Stimulated activated naive CD4-positive, alpha-beta T cell treated with Interleukin-2 at 50 U/mL for 16 hours (primary cell): ENCODE measurements around the gene TLX1.

Experiments
- DNase-seq: peaks from one replicate; lab custom pipeline; 2025; lab: John Stamatoyannopoulos, UW

Gene TLX1

DNA sequence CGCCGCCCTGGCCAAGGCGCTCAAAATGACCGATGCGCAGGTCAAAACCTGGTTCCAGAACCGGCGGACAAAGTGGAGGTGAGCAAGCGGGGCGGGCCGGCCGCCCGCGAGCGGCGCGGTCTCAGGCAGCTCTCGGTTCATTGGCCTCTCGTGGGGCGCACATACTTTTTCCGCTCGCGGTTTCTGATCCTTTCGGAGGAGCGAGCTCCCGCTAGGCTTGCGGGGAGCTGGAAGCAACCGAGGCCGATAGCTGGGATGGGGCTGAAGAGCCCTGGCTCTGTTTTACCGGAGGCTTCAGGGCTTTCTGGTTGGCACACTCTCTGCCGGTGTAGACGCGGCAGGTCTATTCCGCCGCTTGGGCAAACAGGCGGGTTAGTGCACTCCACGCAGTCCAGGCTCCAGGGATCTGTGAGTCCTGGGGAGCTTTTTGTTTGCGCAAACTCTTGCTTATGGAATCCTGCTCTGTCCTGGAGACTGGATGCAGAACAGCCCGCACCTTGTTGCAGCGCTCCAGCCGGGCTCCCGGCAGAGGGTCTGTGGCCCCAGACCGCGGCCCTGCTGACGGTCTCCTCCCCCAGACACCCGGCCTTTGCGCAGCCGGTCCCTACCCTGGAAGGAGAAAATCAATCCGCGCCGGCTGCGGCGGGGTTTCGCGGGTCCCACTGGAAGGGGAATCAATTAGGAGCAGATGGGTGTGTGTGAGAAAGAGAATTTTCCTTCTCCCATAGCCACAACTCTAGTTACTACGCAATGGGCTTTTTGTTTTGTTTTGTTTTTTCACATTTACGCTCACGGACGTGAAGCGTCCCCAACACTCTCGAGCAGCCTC is 3.4 kb downstream of the TLX1 start:
- DNase-seq = no peak

DNA sequence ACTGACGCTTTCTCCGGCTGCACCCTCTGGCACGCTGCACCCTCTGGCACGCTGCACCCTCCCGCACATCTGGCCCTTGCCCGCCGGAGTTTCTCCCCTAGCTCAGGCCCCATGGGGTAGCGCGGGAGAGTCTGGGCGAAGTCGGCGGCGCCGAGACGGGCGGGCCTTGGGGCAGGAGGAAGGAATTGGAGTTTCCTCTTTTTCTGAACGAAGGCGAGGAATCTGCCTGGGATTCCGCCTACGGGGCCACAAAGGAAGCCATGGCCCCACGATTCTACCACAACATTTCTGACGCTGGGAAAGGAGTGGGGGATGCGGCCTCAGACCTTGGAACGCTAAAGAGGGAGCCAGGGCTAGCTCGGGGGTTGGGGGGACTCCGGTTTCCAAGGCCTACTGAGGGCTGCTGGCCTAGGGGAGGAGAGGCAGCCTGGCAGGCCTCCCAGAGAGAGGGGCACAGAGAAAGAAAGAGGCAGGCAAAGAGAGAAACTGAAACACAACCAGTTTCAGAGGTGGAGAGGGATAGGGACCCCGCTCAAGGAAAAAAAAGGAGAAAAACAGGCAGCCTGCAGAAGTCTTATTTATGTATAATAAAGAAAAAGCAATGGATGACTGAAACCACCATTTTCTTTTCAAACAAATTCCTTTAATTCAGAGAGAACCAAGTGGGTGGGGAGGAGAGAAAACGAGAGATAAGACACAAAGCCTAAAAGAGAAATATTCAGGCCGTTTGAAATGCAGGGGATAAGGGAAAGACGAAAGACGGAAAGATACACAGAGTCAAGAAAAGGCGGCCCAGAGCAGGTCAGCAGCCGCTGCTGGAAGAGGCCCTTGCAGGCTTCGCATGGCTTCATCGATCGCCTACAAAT is 4.3 kb downstream of the TLX1 start:
- DNase-seq = no peak

DNA sequence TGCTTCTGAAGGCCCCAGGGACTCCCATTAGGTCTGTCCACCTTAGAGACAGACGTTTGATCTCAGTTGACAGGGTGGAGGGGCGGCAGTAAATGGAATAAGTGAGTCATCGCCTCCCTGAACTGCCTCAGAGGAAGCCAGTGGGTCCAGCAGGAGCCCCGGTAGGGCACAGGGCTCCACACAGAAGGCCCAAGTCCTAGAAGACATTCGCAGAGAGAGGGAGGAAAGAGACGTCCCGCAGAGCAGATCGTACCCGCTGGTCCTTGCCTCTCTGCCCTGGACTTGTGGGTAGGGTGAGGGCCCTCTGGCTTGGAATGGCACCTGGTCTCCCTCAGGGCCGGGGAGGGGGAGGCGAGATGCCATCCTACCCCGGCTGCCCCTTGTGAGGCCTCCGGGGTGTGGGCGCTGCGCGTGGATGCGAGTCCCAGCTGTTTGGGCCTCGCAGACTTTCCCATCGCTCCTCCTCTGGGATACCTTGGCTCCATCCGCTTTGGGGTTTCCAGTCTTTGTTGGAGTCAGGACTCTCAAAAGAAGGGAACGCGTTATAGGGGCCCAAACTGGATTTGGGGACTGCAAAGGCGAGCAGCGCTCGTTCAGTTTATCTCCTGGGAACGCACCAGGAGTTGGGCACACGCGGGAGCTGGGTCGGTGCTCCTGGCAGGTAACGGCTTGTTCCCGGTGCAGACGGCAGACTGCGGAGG is 5.1 kb downstream of the TLX1 start:
- DNase-seq = no peak

DNA sequence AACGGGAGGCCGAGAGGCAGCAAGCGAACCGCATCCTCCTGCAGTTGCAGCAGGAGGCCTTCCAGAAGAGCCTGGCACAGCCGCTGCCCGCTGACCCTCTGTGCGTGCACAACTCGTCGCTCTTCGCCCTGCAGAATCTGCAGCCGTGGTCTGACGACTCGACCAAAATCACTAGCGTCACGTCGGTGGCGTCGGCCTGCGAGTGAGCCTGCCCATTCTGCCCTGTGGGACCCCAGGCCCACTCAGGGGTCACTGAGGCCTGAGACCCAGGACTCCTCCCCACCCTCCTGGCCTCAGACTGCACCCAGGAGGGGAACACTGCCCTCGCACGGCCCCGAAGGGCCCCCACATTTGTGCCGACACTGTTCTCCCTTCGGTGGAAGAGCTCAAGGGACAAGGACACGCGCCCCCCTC is 5.6 kb downstream of the TLX1 start:
- DNase-seq = no peak

DNA sequence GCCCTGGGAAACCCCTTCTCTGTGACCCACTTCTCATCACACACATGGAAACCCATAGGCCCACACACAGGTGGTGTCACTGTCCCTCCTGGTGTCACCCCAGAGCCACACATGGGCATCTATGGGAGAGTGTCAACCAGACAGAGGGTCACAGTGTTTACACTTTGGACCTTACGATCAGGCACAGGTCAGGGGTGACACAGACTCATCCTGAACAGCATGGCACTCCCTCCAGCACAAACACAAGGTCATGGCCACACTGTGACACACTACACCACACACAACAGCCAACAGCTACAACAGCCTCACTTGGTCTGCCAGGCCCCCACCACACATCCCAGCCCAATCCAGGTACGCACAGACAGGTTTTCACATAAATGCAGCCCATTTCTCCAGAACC is 6.2 kb downstream of the TLX1 start:
- no peak for DNase-seq

DNA sequence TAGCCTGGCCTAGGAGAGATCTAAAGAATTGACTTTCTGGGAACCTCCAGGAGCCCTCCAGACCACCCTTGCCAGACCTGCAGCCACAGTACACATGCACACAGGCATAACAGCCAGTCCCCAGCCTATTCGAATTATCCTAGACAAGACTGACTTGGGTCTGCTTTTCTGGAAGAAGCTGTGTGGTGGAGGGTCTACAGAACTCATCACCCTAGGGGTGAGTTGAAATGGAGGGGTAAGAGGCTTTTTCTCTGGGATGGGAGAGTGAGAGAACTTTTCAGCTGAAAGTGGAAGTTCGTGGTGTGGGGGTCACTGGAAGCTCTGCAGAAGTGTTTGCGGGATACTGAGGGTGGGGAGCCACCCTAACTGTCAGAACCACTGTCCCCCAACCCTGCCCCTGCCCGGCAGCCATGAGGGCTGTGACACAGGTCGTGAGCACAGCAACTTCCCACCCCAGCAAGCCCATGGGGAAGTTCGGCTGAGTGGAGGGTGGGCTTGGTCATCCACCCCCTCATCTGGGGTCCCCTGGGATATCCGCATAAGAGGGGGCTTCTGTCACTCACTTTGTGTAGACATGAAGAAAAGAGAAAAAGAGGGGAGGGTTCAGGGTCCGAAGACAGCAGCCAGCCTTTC is 7.8 kb downstream of the TLX1 start:
- DNase-seq = no peak

DNA sequence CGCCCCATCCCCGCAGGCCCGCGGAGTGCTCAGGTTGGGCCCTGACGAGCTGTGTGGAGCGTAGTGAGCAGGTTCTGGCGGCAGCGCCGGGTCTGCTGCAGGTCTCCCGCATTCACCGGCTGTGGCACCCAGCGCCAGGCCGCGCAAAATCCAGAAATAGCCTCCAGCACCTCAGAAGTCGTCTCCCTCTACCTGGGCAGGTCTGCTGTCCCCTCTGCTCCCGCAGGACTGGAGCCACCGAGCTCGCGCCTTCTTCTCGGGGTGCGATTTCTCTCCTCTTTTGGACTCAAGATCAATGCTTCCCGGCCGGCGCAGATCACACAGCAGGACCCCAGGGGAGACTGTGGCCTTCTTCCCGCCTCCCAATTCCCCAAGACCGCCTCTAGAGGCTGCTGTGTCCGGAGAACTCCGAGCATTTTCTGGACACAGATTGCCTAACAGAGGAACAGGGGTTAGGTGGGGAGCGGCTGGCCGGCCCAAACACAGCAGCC is 8.4 kb downstream of the TLX1 start:
- no peak for DNase-seq

DNA sequence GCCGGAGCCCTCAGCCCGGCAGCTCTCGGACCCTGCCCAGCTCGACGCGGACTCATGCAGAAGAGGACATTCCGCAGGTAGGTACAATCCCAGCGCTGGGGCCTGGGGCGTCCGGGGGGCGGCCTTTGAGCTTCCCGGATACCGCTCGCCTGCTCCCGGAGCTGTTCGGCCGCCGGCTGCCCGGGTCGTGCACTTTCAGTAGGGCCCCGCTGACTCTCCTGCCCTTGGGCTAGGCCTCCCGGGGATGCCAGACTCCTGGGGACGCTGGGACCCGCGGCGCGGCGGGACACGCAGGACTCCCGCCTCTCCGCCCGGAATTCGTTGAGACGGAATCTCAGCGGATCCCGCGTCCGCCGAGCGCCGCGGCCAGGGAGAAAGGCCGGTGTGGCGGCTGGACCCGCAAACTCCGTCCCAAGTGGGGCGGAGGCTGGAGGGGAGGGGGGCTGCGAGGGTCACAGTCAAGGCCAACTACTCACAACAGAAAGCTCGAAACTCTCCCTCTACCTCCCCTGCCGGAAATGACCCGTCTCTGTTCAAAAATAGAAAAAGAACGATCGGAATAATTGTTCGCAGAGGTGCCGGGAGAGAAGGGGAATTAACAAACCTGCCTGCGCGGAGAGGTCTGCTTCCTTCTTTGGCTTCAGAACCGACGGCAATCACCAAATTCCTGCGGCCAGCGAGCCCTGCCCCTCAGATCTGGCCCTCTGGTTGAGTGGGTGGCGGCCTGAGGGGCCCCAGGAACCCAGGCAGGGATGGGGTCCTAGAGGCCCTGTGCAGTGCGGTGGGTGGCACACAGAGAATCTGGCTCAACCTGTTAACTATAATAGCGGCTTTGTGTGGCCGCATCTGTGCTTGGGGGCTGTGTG is 9.2 kb downstream of the TLX1 start:
- no peak for DNase-seq

DNA sequence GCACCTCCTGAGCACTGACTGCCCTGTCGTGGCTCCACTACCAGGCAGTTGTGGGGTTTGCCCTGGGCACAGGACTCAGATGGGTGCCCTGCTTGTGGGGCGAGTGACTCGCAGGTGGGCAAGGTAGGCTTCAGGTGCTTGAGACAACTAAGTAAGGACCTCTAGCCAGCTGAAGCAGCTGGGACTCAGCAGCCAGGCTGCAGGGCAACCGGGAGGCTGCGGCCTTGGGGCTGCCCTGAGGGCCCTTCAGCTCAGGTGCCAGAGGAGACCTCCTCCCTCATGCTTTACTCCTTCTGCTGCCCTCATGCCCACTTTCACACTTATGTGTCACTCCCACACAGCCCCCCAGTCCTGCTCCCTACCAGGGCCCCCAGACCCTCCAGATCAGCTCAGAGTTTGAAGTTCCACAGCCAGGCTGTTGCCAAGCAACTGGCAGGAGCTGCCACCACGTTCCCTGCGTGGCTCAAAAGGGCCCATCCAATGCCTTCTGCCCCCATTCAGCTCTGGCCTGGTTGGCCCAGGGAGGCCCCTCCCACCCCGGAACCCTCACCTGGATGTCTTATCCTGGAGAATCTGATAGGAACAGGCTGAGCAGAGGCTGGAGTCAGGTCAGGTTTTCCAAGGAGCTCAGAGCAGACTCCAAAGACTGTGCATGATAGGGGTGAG is 10.0 kb downstream of the TLX1 start:
- DNase-seq = no peak

DNA sequence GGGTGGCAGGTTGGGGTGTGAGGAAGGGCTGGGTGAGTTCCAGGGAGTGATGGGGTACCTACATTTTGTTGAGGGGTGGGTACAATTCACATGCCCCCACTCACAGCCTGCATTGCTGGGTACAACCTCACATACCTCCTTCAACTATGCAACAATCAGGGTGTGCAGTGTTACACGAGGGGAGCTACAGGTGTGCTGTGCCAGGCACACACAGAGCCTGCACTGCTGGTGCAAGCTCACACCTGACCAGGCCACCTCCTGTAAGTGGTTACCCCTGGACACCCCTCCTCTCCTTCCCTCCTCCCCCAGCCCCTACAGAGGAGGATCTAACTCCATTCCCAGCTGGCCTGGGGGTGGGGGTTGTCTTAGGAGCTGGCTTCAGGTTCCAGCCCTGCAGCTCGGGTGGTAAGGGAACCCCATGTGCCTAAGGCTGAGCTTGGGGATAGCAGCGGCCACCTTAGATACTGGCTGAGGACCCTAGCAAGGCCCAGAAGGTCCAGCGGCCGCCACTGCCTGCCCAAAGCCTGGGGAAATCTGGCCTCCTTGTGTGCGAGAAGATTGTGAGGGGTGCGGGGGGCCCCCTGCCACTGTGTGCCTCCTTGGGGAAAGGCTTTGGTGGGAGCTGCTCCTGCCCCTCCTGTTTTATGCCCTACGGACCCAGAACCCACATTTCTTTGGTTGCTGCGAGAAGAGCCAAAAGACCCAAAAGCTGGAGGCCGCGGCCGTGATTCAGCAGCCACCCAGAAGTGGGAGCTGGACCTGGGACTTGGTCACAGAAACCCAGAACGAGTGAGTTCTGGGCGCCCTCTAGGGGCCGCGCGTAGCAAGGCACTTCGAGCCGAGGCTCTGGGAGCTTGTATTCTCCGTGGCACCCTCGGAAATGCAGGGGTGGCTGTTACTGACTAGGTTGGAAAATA is 10.8 kb downstream of the TLX1 start:
- peak; percentile 67 for DNase-seq

DNA sequence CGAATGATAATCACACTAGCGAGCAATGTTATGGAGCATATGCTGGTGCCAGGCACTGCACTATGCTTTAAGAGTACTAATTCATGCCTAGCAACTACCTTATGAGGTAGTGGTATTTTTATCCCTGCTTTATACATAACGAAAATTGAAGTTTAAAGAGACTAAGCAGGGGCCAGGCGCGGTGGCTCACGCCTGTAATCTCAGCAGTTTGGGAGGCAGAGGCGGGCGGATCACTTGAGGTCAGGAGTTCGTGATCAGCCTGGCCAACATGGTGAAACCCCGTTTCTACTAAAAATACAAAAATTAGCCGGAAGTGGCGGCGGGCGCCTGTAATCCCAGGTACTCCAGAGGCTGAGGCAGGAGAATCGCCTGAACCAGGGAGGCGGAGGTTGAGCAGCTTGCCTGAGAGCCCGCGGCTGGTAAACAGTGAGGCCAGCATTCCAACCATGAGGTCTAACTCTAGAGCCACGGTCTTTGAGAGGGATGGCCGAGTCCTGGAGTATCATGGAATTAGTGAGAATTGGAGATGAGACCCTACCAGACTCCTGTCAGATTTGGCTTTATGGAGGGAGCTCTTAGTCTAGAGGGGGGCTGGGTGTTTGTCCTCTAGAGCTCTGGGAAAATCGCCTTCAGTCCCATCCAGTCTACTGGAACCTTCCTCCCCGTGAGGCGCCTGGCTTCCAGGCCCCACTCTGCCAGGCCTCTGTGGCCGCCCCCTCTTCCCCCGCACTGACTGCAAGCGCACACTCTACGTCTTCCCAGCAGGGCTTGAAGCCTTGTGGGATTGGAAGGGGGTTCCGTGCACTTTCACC is 11.6 kb downstream of the TLX1 start:
- no peak for DNase-seq

DNA sequence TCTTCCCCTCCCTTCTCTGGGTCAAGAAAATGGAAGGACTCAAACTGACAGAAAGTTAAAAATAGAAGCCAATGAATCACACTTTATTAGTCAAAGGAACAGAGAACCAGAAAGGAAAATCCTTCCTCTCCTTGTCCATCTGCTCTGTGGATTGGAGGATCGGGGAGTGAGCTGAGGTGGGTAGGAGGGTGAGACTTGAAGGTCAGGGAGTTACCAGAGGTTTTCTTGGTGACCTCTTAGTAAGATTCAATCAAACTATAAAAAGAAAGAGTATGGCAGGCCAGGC is 12.2 kb downstream of the TLX1 start:
- DNase-seq = no peak

DNA sequence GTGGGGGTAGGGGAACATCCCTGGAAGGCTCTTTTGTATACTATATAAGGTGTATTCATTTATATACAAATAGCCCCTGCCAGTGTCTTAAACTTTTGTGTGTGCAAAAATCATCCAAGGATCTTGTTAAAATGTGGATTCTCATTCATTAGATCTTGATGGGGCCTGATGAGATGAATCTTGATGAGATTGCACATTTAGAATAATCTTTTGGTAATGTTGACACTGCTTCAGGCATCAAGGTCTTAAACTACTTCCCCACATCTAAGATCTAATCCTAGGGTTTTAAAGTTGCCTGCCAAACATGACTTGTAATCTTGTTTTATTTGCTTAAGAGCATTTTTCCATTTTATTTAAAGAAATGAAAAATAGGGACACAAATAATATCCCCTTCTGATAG is 13.0 kb downstream of the TLX1 start:
- DNase-seq = no peak

DNA sequence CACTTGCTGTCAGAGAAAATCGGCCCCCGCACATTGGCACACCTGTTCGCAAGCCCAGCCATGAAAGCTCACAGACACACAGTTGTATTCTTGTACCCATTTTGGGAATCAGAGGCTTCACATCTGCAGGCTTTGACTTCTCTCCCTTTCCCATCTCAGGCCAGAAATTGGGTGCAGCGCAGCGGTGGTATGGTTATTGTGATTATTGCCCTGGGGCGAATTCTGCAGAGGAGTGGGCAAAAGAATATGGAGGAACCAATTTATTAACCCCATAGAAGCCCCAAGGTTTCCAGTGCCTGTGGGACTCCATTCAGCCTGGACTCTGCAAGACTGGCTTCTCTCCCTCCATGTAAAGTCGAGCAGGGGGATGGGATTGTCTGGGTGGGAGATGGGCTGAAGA is 14.0 kb downstream of the TLX1 start:
- no peak for DNase-seq

DNA sequence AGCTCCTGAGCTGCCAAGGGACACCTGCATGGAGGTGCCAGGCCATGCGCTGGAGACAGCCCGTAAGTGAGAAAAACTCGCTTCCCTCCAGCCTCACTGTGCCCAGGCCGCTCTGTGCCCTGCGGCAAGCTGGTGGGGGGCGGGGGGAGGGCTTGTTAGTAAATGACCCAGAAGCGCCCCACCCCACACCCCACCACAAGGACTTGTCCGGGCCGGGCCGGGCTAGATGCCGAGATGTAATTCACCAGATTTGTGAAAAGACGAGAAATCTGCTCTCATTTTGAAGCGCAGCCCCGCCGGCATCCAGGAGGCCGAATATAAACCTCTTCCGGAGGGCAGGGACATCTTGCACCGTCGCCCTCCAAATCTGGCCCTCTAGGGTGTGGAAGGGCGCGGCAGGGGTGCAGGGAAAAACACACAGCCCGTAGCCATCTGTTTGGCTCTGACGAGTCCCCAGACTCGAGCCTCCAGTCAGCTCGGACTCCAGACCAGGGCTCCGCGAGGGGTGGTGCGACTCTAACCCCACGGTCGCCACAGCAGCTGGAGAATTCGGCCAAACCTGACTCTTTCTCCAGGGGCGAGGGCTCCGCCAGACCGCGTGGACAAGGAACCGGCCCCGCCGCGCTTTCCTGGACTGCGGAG is 14.8 kb downstream of the TLX1 start:
- DNase-seq = no peak

DNA sequence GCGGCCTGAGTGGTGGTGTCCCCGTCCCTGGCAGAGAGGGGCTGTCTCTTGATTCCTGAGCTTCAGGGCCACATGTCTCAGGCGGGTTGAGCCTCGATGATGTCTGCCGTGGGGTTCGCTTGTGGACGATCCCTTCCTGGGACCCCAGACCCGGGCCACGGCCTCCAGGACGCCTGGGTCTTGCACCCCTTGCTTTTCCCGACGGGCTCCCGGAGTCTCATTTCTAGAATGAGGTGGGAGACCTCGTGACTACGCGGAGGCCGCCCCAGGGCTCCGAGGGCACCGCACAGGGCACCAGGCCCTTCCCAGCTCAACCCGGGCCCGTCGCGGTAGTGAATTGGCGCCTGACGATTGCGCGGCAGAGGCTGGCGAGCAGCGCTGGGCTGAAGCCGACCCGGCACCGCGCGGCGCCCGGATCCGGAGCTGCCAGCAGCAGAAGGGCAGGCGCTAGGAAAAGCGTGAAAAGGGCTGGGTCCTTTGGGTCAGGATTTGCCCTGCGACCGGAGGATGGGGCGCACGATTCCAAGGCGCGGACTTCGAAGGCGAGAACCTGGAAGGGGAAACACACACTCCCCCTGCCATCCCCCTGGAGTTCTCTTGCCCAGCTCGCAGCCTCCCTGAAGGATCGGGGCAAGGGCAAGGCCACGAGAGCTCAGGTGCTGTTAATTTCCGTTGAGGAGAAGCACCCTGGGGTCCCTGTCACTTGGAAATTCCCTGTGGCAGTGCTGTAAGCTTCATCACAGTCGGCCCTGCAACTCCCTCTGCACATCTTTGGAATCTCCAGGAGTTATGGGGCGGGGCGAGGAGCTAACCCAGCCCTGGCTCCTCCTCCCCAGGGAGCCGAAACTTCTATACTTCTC is 15.5 kb downstream of the TLX1 start:
- DNase-seq = no peak

DNA sequence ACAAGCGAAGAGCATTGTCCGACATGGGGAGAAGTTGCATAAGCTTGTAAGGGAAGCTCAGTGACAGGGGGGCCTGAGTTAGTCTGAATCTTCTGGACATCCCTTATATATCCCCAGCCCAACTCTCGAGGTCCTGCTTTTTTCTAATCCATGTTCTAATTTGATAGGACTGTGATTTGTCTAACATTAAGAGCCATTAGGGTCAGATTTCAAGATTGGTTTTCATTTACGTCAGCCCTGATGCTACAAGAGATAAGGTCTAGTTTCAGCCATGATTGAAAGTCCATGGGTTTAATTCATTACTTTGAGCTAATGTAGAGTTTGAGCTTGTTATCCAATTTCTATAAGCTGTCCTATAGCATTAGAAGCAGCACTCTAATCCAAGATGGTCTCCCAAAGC is 20.3 kb downstream of the TLX1 start:
- DNase-seq = no peak
